ENCODE results near the gene TBX18. TPM values are rescaled to one million over a fixed set of nuclear protein-coding genes. Genes with fewer than 3 reads are reported as not detected.

The TBX18 gene
- total and polyA plus RNA-seq, 10 of the 15 experiments (the other 5 are each of a cell fraction or from before 2014, with no cell fraction given): 0.03 to 6.1 (median 0.17) TPM; not detected in 6

- Histone ChIP-seq H3K36me3 (ENCODE audit: control insufficient read depth in 2 of 2, insufficient read depth in 2 of 2, low read length in 1 of 2) (no peaks in the 10 kb centered on the region), H3K9me3 (replicated peaks; ENCODE audit: control insufficient read depth, insufficient read depth, low read length) (no peaks in the 10 kb centered on the region), H3K4me2 (ENCODE audit: control insufficient read depth, insufficient read depth) (no peak overlapping the region), H3K79me2 (ENCODE audit: control insufficient read depth, insufficient read depth, low read length) (no peaks in the 10 kb centered on the region), H3K27me3 (replicated peaks in 1 of 2; ENCODE audit: control insufficient read depth in 2 of 2, insufficient read depth in 2 of 2, low read length in 1 of 2) (no peaks in the 10 kb centered on the region), H3K9ac (ENCODE audit: control insufficient read depth, insufficient read depth, low read length) (no peak overlapping the region), H3K27ac (ENCODE audit: control insufficient read depth, insufficient read depth) (no peak overlapping the region), H4K20me1 (ENCODE audit: control insufficient read depth, insufficient read depth) (no peaks in the 10 kb centered on the region), H3K4me3 (no peak overlapping the region), H2AFZ (ENCODE audit: control insufficient read depth, low read depth, low read length) (no peak overlapping the region), H3K4me1 (ENCODE audit: control insufficient read depth, insufficient read depth, low read length) (no peaks in the 10 kb centered on the region)
- in situ Hi-C loops (cut with MboI): no loop called here
- no TSS peak for BruUV-seq (replicated peaks)
- CTCF ChIA-PET: interaction anchor here (1.6 kb wide), 1 partner anchor 260 kb away, joined by 3 read pairs; no protein-coding TSS in a partner anchor
- FAIRE-seq (no peak), DNase-seq (ENCODE audit: low read depth, low spot score) (no peak), ATAC-seq (no peak)
- whole genome bisulfite sequencing (ENCODE audit: insufficient coverage, insufficient replicate concordance, low lambda C conversion rate, missing lambda C conversion rate): 6% methylated on average over 7 of the region's 7 CpGs
- intact Hi-C loops (cut with micrococcal nuclease; ENCODE audit: unreplicated experiment): no loop called here
- SMC1A ChIA-PET (ENCODE audit: uncharacterized antibody, unreplicated experiment): interaction anchor here (1.0 to 1.2 kb wide), 2 partner anchors 24 to 116 kb away, joined by 3 read pairs; no protein-coding TSS in a partner anchor
- POLR2A ChIA-PET: no interaction called here
- RAD21 ChIA-PET (ENCODE audit: unreplicated experiment): interaction anchor here (2.6 kb wide), 1 partner anchor 266 kb away, joined by 6 read pairs; no protein-coding TSS in a partner anchor
- TF ChIP-seq EGR1 (IDR thresholded peaks at IDR 0.05; ENCODE audit: borderline replicate concordance in 1 of 2, low read depth in 2 of 2, low read length in 2 of 2): no peak
Measured at GRCh38 chr6:84688141-84688873, 76.1 kb downstream of the TBX18 start.

GRCh38 chr6:84687431-84687830, 77.0 kb downstream of the TBX18 start:
- Histone ChIP-seq H3K27me3 (replicated peaks in 1 of 2; ENCODE audit: control insufficient read depth in 2 of 2, insufficient read depth in 2 of 2, low read length in 1 of 2) (no peaks in the 10 kb centered on the region), H3K79me2 (ENCODE audit: control insufficient read depth, insufficient read depth, low read length) (no peaks in the 10 kb centered on the region), H4K20me1 (ENCODE audit: control insufficient read depth, insufficient read depth) (no peaks in the 10 kb centered on the region), H3K36me3 (ENCODE audit: control insufficient read depth in 2 of 2, insufficient read depth in 2 of 2, low read length in 1 of 2) (no peaks in the 10 kb centered on the region), H3K9me3 (replicated peaks; ENCODE audit: control insufficient read depth, insufficient read depth, low read length) (no peaks in the 10 kb centered on the region), H3K4me1 (ENCODE audit: control insufficient read depth, insufficient read depth, low read length) (no peaks in the 10 kb centered on the region), H3K27ac (ENCODE audit: control insufficient read depth, insufficient read depth) (no peak overlapping the region), H3K4me2 (ENCODE audit: control insufficient read depth, insufficient read depth) (no peak overlapping the region), H2AFZ (ENCODE audit: control insufficient read depth, low read depth, low read length) (no peak overlapping the region), H3K9ac (ENCODE audit: control insufficient read depth, insufficient read depth, low read length) (no peak overlapping the region), H3K4me3 (no peak overlapping the region)
- ChIA-PET CTCF (interaction anchor here (1.6 kb wide), 1 partner anchor 259 kb away, joined by 3 read pairs; no protein-coding TSS in a partner anchor), POLR2A (no interaction called here), RAD21 (ENCODE audit: unreplicated experiment) (no interaction called here), SMC1A (ENCODE audit: uncharacterized antibody, unreplicated experiment) (interaction anchor here (0.8 to 1.3 kb wide), 2 partner anchors 29 to 90 kb away, joined by 3 read pairs; no protein-coding TSS in a partner anchor)
- intact Hi-C loops (cut with micrococcal nuclease; ENCODE audit: unreplicated experiment) (no loop called here), in situ Hi-C loops (cut with MboI) (no loop called here)
- FAIRE-seq (no peak), DNase-seq (ENCODE audit: low read depth, low spot score) (no peak), ATAC-seq (no peak)
- 39% methylated on average over 7 of the region's 7 CpGs for WGBS (ENCODE audit: insufficient coverage, insufficient replicate concordance, low lambda C conversion rate, missing lambda C conversion rate)
- TF ChIP-seq HDGF (IDR thresholded peaks at IDR 0.05): no peak
- TF ChIP-seq TCF7 (IDR thresholded peaks at IDR 0.05; ENCODE audit: borderline replicate concordance): no peak
- no peak for TF ChIP-seq CHD4 (IDR thresholded peaks at IDR 0.05)
- no peak for TF ChIP-seq USF2 (IDR thresholded peaks at IDR 0.05; ENCODE audit: borderline replicate concordance, low read depth, low read length)
- TF ChIP-seq MYB (IDR thresholded peaks at IDR 0.05; ENCODE audit: borderline replicate concordance, low read depth, low read length): no peak
- no TSS peak for BruUV-seq (replicated peaks)

Data from GM12878 (cell line).